CD4-positive, alpha-beta T cell treated with Interleukin-12 subunit alpha and Interleukin-12 subunit beta, for 1 hour (primary cell): ENCODE data around the gene GPC1.

Source experiments
- DNase-seq: peaks from one replicate; pipeline ENCODE4 v3.0.0-alpha.2; 2020

The GPC1 gene

DNA sequence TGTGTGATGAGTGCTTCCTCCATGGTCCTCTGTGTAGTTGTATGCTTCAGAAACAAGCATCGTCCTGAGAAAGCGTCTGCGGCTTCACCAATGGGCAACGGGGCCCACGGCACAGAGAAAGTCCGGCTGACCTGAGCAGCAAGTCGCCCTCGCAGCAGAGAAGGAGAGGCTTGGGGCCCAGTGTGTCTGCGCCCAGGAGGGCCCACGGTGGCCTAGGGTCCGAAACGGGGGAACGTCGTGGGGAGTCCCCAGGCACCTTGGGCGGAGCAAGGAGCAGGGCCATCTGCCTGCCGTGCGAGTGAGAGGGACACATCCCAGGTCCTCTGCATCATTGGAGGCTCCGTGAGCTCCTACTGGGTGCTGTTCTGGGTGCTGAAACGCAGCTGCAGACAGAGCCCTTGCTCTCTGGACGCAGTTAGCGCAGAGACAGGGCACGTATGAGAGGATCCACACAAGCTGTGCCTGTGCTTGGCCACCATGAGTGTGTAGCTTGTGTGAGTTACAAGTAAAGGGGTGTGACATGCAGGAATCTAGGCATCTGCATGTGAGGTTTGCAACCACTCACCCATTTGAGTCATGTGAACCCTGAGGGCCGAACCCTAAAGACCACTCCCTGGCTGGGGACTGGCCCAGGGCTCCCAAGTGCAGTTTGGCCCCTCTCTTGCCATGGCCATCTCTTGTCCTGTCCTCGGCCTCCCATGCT is 10.6 kb downstream of the GPC1 start:
- DNase-seq: no peak

DNA sequence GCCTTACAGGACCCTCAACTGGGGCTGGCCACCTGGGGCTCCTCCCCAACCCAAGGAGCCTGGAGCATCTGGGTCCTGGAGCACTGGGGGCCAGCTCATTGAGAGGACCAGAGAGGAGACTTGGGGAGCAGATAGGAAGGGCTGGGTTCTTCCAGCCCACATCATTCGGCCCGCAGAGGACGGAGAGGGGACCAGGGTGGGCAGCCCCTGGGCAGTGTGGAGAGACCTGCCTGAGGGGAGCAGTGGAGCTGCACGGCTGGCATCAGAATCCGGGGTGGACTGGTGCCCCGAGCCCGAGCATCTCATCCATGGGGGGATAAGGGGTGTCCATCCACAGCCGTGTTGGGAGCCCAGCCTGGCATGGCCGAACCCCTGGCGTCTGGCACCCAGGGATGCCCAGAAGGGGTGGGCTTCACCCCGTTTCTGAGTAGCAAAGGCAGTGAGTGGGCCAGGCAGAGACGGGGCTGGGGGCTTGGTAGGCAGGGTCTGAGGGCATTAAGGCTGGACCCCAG is 11.3 kb downstream of the GPC1 start:
- no peak for DNase-seq

DNA sequence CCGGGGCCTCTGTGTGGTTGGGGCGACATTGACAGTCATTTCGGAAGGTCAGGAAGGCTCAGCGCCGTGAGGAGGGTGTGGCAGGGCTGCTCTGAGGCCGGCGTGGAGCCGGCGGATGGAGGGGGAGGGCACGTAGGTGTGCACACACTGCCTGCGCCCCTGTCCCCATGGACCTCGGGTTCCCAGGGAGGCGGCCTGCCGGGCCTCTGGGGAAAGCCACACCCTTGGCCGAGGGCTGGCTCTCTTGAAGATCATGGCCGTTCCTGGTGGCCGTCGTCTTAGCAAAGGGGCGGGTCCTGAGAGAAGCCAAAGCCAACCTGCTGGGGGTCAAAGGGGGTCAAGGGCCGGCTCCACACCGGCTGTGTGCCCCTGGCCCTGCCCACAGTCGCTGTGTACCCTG is 11.9 kb downstream of the GPC1 start:
- DNase-seq: no peak

- DNase-seq: no peak
Measured at GRCh38 chr2:240447934-240448333, 12.5 kb downstream of the GPC1 start.

GRCh38 chr2:240448387-240449274 is 13.2 kb downstream of the GPC1 start:
- no peak for DNase-seq

GRCh38 chr2:240449764-240450531 is 14.5 kb downstream of the GPC1 start:
- no peak for DNase-seq

DNA sequence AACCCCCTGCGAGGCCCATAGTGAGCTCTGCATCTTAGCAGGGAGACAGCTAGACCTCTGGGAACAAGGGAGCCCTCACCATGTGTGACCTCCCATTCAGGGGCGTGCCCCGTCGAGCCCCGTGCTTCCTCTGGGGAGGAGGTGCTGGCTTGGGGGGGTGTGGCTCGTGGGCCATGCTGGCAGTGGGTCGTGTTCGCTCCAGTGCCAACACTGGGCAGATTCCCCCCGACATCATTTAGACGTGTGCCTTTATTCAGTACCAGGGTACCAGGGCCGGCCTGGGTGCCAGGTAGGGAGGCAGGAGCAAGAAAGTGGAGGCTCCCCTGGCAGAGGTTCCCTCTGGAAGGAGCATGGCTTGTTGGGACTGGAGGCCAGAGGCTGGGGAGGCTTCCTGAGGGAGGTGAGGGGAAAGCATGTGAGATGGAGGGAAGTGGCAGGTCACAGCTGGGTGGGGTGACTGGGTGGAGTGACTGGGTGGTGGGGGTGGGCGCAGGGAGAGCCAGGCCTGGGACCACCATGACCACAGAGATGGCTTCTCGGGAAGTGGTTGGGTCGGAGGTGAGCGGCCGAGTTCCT is 15.2 kb downstream of the GPC1 start:
- DNase-seq: no peak

DNA sequence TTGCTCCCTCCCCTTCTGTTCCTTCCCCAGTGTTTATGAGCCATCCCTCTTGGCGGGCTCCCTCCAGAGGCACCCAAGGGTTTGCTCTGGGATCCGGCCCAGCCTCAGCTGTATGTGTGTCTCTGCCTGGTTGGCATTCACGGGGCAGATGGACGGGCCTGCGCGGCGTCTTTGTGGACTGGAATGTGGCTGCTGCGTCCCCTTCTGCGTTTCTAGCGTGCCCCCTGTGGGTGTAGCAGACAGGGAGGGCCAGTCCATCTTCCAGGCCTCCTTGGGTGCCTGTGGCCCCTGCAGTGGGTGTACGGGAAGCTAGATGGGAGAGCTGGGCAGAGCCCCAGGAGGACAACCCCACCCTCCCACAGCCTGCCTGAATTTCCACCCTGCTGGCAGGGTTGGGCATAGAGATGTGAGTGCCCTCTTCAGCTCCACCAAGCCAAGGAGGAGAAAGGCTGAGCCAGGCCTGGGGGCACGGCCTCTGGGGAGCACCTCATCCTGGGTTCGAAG is 15.7 kb downstream of the GPC1 start:
- DNase-seq: no peak

DNA sequence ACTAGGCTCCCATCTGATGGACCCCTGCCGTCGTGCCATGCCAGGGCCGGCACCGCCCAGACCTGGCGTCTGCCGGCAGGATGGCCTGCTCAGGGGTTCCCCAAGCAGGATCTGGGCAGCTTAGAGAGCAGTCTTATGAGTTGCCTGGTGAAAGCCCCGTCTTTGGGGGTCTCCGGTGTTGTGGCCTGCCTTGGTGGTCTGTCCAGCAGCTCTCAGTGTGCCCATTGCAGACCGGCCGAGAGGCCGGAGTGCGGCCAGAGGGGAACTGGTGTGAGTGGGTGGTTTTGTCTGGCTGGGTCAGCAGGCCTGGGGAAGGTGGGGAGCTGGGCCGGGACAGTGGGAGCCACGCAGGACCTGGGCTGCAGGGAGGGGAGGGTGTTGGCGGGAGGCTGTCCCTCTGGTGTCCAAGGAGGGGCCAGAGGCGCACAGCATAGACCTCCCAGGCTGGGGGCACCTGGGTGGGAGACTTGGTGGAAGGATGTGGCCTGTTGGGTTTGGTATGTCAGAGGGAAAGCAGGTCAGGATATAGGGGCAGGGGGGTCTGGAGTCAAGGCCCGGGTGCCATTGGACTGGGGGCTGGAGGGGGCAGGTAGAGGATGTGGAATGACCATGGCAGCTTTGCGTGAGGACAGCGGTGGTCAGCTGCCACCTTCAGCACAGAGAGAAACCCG is 16.5 kb downstream of the GPC1 start:
- DNase-seq: no peak

GRCh38 chr2:240452462-240453256 is 17.2 kb downstream of the GPC1 start:
- no peak for DNase-seq

DNA sequence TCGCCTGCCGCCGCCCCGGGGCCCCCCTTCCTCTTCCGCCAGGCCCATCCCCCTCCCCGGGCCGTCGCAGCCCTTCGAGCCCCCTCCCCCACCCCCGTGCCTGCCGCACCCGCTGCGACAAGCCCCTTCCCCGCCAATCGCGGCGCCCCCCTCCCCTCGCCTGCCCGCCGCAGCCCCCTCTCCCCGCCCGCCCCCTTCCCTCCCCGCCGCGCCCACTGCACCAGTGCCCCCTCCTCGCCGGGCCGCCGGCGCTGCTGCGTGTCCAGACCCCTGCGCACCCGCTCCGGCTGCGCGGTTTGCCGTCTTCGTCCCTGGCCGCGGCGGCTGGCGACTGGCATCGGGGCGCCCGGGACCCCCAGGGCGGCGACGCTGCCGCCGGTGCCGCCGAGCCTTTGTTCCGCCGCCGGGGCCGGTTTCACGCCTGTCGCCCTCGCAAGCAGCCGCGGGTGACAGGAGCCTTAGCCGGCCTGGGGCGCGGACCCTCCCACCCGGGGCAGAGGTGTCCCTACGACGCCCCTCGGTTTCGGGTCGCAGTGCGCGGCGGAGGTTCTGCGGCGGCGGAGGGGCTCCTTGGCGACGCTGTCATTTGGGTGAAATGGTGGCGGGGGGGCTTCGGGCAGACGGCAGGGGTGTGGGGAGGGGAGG is 18.1 kb downstream of the GPC1 start:
- DNase-seq: no peak

DNA sequence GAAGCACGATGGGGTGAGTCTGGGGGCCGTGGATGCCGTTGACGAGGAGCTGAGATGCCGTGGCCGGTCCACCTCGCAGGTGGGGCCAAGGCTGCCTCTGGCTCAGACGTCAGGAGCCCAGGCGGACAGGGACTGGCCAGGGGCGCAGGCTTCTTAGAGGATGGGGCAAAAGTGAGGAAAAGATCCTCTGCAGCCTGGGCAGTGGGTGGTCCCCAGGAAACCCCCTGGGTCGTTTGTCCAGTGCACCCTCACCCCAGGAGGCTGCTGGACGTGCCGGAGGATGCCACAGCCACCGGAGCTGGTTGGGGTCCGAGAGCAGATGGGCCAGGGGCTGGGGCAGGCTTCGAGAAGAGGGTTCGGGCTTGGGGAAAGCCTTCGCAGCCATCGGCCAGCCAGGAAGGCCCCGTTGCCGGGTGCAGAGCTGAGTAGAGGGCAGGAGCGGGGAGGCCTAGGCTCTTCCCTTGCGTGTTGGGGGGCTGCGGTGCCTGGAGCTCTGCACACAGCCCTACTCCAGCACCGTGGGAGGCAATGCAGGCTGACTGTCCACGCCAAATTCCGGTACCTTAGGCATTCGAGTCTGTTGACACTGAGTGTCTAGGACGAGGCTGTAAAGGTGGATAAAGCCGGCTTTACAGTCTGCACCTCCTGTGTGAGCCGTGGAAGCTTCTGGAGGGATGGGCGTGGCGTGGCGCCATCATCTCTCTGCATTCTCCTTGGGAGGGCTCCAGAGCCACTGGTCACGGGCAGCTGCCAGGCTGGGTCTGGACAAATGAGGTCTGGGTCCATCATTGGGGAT is 18.8 kb downstream of the GPC1 start:
- no peak for DNase-seq

DNA sequence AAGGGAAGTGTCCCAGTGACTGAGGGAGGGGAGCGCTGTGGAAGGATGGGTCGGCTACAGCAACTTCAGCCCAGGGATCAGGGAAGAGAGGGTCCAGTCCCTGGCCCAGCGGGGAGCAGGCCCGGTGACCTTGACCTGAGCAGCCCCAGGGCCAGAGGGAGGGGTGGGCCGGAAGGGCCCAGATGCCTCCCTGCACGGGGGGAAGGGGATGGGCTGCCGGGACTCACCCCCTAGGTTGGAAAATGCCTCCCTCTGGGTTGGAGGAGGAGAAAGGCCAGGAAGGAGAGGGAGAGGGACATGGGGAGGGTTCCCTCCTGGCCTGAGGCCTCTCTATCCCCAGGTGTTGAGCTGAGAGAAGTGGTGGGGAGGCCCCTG is 19.8 kb downstream of the GPC1 start:
- DNase-seq: no peak

DNA sequence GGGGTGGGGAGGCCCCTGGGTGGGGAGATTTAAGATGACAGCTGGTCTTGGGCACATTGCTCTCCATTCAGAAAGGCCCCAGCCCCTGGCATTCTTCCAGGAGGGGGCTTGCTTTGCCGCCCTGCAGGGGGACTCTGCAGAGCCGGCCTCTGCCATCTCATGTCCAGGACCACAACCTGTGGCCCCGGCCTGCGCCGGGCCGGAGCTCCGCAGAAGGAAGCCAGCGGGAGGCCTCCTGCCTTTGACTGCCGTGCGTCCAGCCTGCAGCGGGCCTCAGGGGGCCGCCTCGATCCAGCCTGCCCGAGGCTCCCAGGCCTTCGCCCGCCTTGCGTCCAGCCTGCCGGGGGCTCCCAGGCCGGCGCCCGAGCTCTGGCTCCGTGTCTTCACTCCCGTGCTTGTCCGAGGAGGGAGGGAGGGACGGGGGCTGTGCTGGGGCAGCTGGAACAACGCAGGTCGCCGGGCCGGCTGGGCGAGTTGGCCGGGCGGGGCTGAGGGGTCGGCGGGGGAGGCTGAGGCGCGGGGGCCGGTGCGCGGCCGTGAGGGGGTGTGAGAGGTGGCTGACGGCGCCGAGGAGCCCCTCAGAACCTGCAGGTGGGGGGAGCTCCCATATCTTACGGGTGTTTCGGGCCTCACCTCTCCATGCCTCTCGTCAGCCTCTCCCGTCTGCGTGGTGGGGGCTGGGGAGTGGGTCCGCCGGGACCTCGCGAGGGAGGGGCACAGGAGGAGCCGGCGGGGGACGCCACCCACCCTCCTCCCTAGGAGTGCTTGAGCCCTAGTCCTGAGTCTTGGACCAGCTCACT is 20.4 kb downstream of the GPC1 start:
- no peak for DNase-seq

DNA sequence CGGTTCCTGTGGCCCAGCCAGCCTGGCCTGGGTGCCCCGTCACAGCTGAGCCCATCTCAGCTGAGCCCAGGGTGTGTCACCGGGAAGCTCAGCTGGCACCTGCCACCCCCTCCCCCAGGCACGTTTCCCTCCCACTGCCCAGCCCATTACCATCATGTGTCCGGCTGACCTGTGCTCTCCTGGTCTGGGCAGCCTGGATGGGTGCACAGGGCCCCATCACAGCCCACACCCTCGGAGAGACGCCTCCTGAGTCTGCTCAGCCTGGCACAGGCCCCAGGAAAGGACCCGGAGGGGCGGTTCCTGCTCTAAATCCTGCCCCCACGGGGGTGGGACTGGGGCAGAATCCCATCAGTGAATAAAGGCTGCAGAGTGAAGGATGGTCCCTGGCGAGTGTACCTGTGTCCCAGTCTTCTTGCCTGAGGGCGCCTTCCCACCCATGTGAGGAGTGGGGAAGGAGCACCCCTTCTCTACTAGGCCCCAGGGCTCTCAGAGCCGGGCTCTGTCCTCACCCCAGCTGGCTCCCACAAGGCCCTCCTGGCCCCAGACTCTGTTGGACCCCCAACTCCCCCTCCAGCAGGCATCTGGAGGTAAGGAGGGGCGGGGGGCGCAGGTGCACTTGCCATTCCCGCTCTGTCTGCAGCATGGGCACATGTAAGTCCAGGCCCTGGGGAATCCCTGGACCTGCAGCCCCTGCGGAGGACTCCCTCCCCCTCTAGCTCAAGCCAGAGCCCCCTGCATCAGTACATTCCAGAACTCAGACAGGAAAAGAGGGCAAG is 21.2 kb downstream of the GPC1 start:
- no peak for DNase-seq

DNA sequence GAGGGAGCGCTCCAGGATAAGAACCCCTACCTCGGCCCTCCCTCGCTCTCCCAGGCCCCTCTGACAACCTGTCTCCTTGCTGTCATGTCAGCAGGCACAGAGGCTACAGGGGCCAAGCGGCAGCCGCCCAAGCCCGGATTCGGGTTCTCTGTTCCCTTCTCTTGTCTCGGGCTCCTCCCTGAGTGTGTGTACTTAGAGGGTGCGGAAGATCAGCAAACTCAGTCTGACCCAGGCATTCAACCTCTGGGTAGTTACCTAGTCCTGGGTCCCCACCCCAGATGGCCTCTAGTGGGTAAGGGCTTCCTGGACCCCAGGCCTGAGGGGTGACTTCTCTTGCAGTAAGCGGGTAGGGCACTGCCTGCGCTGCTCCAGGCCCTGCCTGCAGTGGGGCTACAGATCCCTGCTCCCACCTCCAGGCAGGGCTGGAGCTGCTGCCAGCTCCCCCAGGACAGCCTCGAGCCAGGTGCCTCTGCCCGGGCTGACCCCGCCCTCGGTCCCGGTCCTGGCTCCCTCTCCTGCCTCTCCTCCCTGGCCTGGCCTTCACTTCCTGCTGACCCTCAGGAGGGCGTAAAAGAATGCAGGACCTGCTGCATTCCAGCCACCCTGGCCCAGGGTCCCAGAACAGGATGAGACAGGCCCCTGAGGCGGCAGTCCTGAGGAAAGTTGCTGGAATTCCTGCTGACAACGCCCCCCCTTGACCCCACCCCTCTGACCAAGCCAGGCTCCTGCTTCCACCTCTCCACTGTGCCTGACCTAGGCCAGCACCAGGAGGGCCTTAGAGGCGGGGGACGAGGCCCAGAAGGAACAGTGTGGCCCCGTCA is 22.0 kb downstream of the GPC1 start:
- DNase-seq: no peak
